GM19035 (cell line): ENCODE measurements around the gene EWSR1.
"Not testable (repeated sequence)": the region's sequence is repeated elsewhere in the genome, so short reads cannot be mapped to it uniquely, and the experiment has no call there.

Experiments used
- ATAC-seq: cut with Tn5 transposase; IDR thresholded peaks from one replicate; pipeline ENCODE4 v1.9.1; 2021; ENCODE audit not compliant: unreplicated experiment

EWSR1 gene

DNA sequence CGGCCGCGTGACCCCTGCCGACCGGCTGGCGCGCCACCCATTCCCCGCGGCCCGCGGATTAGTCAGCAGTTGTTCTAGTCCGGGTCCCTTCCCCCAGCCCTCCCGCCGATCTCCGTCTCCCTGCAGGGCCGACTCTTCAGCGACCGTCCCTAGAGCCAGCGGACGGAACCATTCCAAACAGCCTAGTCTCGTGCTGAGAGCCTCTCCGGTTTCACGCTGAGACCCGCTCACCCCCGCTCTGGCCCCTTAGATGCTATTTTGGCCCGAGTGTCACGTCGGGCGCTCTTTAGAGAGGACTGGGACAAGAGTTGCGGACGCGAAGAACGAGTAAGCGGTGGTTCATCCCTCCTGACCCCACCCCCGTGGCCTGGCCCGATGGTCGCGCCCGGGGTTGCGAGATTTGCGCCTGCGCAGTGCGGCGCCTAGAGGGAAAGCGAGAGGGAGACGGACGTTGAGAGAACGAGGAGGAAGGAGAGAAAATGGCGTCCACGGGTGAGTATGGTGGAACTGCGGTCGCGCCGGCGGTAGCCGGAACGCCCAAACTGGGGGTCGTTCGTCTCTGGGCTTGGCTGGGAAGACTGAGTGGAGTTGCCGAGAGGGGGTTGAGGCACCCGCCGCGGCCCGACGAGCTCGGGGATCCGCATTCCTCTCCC is at the start of gene EWSR1, which contains the start of gene RHBDD3:
Gene EWSR1 (plus strand): TSS at position 411 of the 653 bp plus-strand sequence. CDS start 69 bp downstream, at position 480.
Gene RHBDD3 (minus strand): TSS at position 124 of the 653 bp plus-strand sequence. CDS start 2,355 bp downstream, outside the sequence.
- ATAC-seq, result peak; percentile 80

GRCh38 chr22:29218758-29219408 is 49.2 kb upstream of the EWSR1 start:
- no peak for ATAC-seq

DNA sequence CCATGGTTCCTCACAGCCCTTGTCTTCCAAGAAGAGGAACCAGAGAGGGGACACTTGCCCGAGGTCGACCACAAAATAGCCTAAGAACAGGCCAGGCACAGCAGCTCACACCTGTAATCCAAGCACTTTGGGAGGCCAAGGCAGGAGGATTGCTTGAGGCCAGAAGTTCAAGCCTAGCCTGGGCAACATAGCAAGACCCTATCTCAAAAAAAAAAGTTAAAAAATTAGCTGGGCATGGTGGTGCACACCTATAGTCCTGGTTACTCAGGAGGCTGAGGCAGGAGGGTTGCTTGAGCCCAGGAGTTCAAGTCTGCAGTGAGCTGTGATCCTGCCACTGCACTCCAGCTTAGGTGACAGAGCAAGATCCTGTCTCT is 48.7 kb upstream of the EWSR1 start:
- ATAC-seq, result not testable (repeated sequence)

DNA sequence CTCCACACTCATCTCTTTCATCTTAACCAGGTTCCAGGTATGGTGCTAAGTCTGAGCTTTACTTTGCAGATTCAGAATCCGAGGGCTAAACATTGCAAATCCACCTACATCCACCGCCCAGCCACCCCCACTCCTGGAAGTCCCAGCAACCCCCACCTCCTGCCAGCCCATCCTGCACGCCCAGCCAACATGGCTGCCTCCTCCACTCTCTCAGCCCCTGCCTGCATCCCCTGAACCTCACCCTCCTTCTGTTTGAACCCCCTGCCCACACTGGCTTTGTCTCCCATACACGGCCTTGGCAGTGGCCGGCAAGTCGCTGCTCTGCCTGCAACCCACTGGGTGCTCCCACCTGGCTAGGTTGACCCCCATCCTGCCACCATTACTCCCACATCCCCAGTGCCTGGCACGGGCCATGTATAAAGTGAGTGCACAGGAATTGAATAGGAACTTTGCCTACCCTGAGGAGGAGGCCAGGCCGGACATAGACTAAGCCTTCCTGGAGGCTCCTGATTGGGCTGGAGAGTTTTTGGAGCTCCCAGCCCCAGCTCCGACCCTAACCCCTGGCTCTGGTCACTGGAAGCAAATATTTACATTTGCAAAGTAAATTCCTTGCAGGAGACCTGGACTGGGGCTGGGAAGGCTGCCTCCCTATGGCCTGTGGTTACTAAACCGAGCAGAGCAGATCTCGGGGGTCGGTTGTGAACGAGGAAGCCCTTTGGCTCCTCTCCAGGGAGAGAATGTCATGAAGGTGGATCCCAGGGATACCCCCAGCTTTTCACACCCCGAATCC is 48.0 kb upstream of the EWSR1 start:
- no peak for ATAC-seq

GRCh38 chr22:29224121-29224858 is 43.8 kb upstream of the EWSR1 start:
- no peak for ATAC-seq

GRCh38 chr22:29224859-29225410 is 43.1 kb upstream of the EWSR1 start:
- no peak for ATAC-seq

GRCh38 chr22:29225422-29226090 is 42.5 kb upstream of the EWSR1 start:
- no peak for ATAC-seq

DNA sequence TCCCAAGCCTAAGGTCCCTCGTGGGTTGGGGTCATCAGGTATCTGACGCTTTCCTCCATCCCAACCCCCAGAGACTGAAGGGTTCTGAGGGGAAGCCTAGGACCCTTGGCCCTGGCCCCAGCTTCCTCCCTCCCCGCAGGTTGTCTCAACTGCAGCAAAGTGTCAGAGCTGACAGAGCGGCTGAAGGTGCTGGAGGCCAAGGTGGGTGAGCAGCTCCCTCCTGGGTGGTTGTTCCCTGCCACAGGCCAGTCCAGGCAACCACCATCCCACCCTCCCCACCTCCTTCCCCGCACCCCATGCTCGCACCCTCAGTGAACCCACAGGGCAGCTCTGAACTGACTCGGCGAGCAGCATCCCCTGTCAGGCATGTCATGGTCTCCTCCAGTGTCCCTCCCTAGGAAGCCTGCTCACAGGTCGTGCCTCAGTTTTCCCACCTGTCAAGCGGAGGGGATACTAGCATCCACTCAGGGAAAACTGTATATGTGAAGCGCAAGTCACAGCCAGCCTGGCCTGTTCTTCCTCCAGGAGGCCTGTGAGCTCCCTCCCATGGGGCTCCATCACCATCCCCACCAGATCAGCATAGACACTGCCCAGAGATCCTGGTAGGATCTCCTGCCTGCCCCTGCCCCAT is 41.6 kb upstream of the EWSR1 start:
- ATAC-seq, result no peak

- ATAC-seq, result no peak
These were observed 36.8 kb upstream of the EWSR1 start for GRCh38 chr22:29230972-29231875.

GRCh38 chr22:29231971-29232959 is 35.8 kb upstream of the EWSR1 start:
- no peak for ATAC-seq

- ATAC-seq, result no peak
These were observed 34.7 kb upstream of the EWSR1 start for GRCh38 chr22:29233277-29233877.

- ATAC-seq, result not testable (repeated sequence)
These were observed 27.6 kb upstream of the EWSR1 start for GRCh38 chr22:29240481-29240880.

DNA sequence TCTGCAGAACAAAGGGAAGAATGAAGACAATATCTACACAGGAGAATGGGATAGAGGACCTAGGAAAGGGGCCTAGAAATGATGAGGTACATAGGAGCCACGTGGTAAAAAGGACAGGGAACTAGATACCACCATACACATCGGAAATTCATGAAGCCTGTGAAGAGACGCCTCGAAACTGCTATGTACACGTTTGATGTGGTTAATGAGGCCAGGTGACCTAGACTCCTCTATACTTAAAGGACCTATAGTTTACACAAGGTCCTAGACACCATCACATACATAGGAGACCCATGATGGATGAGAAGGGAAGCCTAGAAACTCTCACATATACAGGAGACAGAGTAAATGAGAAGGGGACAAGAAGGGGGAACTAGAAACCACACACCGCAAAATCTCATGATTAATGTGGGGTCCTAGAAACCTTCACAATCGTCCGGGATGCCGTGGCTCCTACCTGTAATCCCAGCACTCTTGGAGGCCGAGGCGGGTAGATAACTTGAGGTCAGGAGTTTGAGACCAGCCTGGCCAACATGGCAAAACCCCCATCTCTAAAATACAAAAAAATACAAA is 24.1 kb upstream of the EWSR1 start:
- ATAC-seq, result no peak

DNA sequence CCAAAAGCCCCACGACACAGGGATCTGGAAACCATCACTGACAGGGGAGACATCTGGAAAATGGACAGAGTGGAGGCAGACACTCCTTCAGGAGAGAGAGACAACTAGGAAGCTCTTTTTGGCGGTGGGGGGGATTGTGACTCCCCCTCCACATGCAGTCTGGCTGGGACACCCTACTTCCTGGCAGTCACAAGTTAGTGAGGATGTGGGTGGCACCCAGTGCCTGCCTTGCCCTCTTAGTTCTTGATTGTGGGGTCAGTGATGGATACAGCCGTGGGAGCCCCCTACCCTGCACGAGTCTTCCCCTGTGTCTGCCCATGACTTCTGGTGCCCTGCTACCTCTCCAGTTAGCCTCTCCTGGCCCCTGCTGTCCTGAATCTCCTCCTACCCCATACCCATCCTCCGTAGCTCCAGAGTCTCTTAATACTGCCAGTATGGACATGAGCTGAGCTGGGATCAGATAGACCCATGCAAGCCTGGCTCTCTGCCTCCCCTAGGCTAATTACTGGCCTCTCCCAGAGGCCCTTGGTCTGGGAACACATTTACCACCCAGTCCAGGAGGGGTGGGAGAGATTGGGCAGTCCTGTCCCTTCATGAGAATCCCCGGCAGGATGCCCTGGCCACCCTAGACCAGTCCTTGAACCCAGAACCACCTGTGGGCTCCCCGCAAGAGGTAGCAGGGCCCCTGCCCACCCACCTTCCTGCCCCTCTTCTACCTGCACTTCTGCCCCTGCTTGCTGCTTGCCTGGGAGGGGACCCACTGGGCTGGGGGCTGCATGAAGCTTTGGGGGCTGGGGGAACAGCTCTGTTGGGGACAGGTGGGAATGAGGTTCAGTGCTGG is 23.1 kb upstream of the EWSR1 start:
- ATAC-seq, result no peak

DNA sequence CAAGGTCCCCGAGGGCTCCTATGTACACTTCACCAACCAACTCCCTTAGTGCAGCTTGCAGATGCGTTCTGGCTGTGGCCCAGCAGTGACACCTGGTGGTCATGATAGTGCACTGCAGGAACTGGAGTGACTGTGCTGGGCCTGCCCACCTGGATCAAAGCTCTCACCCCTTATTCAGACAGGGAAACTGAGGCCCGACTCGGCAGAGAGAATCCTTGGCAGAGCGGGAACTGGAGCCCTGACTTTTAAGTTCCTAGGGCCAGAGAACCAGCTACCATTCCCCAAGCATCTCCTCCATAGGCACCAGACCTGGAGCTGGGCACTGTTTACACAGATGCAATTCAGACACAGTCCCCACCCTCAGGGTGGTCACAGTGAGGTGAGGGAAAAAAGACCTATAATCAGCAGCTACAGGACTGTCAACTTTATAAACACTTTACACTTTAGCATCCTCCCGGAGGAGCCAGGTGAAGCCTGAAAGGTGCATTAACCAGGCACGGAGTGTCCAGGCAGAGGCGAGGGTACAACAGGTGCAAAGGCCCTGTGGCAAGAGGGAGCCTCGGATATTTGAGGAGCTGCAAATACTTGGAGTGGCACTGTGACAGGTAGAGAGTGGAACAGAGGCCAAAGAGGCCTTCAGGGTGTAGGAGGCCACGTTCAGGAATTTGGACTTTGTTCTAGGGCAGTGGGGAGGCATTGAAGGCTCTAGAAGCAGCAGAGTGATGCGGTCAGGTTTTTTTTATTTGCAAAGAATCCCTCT is 22.3 kb upstream of the EWSR1 start:
- ATAC-seq, result no peak
